Activated effector memory CD4-positive, alpha-beta T cell treated with anti-CD3 and anti-CD28 coated beads, Interleukin-2, amount 50 U/mL, for 16 hours (primary cell): ENCODE data around the gene MAK.
"Not testable (repeated sequence)": the region's sequence is repeated elsewhere in the genome, so short reads cannot be mapped to it uniquely, and the experiment has no call there.

Source experiments
- DNase-seq: peaks from one replicate; pipeline ENCODE4 v3.0.0-alpha.2; 2020

The MAK gene

GRCh38 chr6:10722570-10722819 lies 115.8 kb downstream of the MAK start:
- no peak for DNase-seq

GRCh38 chr6:10721850-10722569 lies 116.3 kb downstream of the MAK start:
- no peak for DNase-seq

GRCh38 chr6:10720960-10721849 lies 117.1 kb downstream of the MAK start:
- DNase-seq: not testable (repeated sequence)

GRCh38 chr6:10720265-10720959 lies 117.9 kb downstream of the MAK start:
- peak; percentile 87 for DNase-seq

- no peak for DNase-seq
These were observed 118.4 kb downstream of the MAK start for GRCh38 chr6:10719964-10720264.

- peak; percentile 68 for DNase-seq
These were observed 118.9 kb downstream of the MAK start for GRCh38 chr6:10719296-10719963.

- no peak for DNase-seq
These were observed 124.4 kb downstream of the MAK start for GRCh38 chr6:10713962-10714361.
